ENCODE results near the gene DDX21.

The DDX21 gene

DNA sequence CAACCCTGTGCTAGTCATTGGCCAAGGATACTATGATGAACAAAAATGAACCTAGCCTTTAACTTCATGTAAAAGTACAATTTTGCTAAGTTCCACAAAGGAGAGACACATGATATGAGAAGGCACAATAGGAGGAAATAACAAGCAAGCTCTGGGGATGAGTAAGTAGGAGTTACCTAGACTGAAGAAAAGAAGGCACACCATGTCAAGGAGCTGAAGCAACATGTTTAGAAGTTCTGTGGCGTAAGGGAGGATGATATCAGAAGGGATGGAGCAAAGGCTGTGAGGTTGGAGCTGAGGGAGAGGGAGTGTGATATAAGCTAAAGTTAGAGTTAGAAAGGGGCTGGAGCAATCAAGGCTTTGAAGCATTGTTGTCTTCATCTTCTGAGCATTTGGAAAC lies 58.2 kb downstream of the DDX21 start:
- Histone ChIP-seq H3K4me3 (ENCODE audit: control insufficient read depth in 1 of 7, extremely low read depth in 1 of 7, insufficient read depth in 4 of 7, low read depth in 2 of 7, low read length in 6 of 7) (no peak overlapping the region), H3K27me3 (replicated peaks in 2 of 5; ENCODE audit: control insufficient read depth in 4 of 5, insufficient read depth in 5 of 5, low read length in 4 of 5) (no peaks in the 10 kb centered on the region), H3K4me1 (ENCODE audit: control extremely low read depth in 1 of 4, control insufficient read depth in 4 of 4, insufficient read depth in 4 of 4, low read length in 3 of 4) (peaks cover 0 to 3% (median 0%) of the 10 kb centered on the region in 4 experiments), H3K36me3 (ENCODE audit: control insufficient read depth in 4 of 4, insufficient read depth in 4 of 4, low read length in 3 of 4) (peaks cover 22 to 58% (median 34%) of the 10 kb centered on the region in 4 experiments), H3K9me3 (ENCODE audit: control extremely low read depth in 1 of 5, control insufficient read depth in 4 of 5, insufficient read depth in 2 of 5, low read depth in 1 of 5, low read length in 4 of 5) (no peaks in the 10 kb centered on the region), H3K27ac (ENCODE audit: insufficient read depth in 1 of 2, low read depth in 1 of 2, low read length in 2 of 2, poor library complexity in 1 of 2, severe bottlenecking in 2 of 2) (no peak overlapping the region)
- CTCF ChIA-PET, result interaction anchor here (3.6 to 4.4 kb wide), 2 partner anchors 9 to 79 kb away, joined by 14 to 22 read pairs; no protein-coding TSS in a partner anchor
- no peak for DNase-seq
- POLR2A ChIA-PET, result no interaction called here
- 100% methylated on average over 1 of the region's 1 CpG for WGBS (ENCODE audit: insufficient coverage)

DNA sequence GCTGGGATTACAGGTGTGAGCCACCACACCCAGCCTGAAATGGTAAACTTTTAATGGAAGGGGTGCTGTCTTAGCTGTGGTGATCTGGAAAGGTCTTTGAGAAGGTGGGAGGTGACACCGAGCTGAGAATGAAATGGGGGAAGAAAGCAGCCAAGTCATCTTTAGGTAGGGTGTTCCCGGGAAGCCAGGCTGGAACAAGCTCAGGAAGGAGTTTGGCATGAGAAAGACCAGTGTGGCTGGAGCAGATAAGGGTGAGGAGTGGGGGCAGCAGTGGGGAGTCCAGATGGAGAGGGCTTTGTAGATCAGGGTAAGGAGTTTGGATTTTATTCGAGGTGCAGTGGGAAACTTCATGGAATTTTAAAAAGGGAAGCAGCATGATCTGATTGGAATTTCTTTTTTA lies 62.6 kb downstream of the DDX21 start:
- Histone ChIP-seq H3K9me3 (ENCODE audit: control extremely low read depth in 1 of 5, control insufficient read depth in 4 of 5, insufficient read depth in 2 of 5, low read depth in 1 of 5, low read length in 4 of 5) (no peaks in the 10 kb centered on the region), H3K4me1 (ENCODE audit: control extremely low read depth in 1 of 4, control insufficient read depth in 4 of 4, insufficient read depth in 4 of 4, low read length in 3 of 4) (no peaks in the 10 kb centered on the region), H3K27me3 (replicated peaks in 2 of 5; ENCODE audit: control insufficient read depth in 4 of 5, insufficient read depth in 5 of 5, low read length in 4 of 5) (no peaks in the 10 kb centered on the region), H3K27ac (ENCODE audit: insufficient read depth in 1 of 2, low read depth in 1 of 2, low read length in 2 of 2, poor library complexity in 1 of 2, severe bottlenecking in 2 of 2) (no peak overlapping the region), H3K4me3 (ENCODE audit: control insufficient read depth in 1 of 7, extremely low read depth in 1 of 7, insufficient read depth in 4 of 7, low read depth in 2 of 7, low read length in 6 of 7) (no peak overlapping the region), H3K36me3 (ENCODE audit: control insufficient read depth in 4 of 4, insufficient read depth in 4 of 4, low read length in 3 of 4) (peaks cover 11 to 31% (median 19%) of the 10 kb centered on the region in 4 experiments)
- POLR2A ChIA-PET, result no interaction called here
- WGBS (ENCODE audit: insufficient coverage), result 71% methylated on average over 2 of the region's 3 CpGs
- CTCF ChIA-PET, result no interaction called here
- no peak for DNase-seq

- Histone ChIP-seq H3K9me3 (ENCODE audit: control extremely low read depth in 1 of 5, control insufficient read depth in 4 of 5, insufficient read depth in 2 of 5, low read depth in 1 of 5, low read length in 4 of 5) (no peaks in the 10 kb centered on the region), H3K4me1 (ENCODE audit: control extremely low read depth in 1 of 4, control insufficient read depth in 4 of 4, insufficient read depth in 4 of 4, low read length in 3 of 4) (peaks cover 2 to 3% (median 3%) of the 10 kb centered on the region in 4 experiments), H3K27ac (ENCODE audit: insufficient read depth in 1 of 2, low read depth in 1 of 2, low read length in 2 of 2, poor library complexity in 1 of 2, severe bottlenecking in 2 of 2) (no peak overlapping the region), H3K27me3 (replicated peaks in 2 of 5; ENCODE audit: control insufficient read depth in 4 of 5, insufficient read depth in 5 of 5, low read length in 4 of 5) (no peaks in the 10 kb centered on the region), H3K36me3 (ENCODE audit: control insufficient read depth in 4 of 4, insufficient read depth in 4 of 4, low read length in 3 of 4) (peaks cover 0 to 3% (median 3%) of the 10 kb centered on the region in 4 experiments), H3K4me3 (ENCODE audit: control insufficient read depth in 1 of 7, extremely low read depth in 1 of 7, insufficient read depth in 4 of 7, low read depth in 2 of 7, low read length in 6 of 7) (no peak overlapping the region)
- CTCF ChIA-PET, result no interaction called here
- POLR2A ChIA-PET, result no interaction called here
- WGBS (ENCODE audit: insufficient coverage), result 98% methylated on average over 16 of the region's 19 CpGs
- DNase-seq, result no peak
Measured at GRCh38 chr10:69022611-69023010, 66.6 kb downstream of the DDX21 start.

GRCh38 chr10:69025370-69025896 lies 69.5 kb downstream of the DDX21 start:
- Histone ChIP-seq H3K9me3 (ENCODE audit: control extremely low read depth in 1 of 5, control insufficient read depth in 4 of 5, insufficient read depth in 2 of 5, low read depth in 1 of 5, low read length in 4 of 5) (peaks cover 0 to 5% (median 0%) of the 10 kb centered on the region in 5 experiments), H3K27ac (ENCODE audit: insufficient read depth in 1 of 2, low read depth in 1 of 2, low read length in 2 of 2, poor library complexity in 1 of 2, severe bottlenecking in 2 of 2) (no peak overlapping the region), H3K4me3 (ENCODE audit: control insufficient read depth in 1 of 7, extremely low read depth in 1 of 7, insufficient read depth in 4 of 7, low read depth in 2 of 7, low read length in 6 of 7) (no peak overlapping the region), H3K4me1 (ENCODE audit: control extremely low read depth in 1 of 4, control insufficient read depth in 4 of 4, insufficient read depth in 4 of 4, low read length in 3 of 4) (peaks cover 2 to 6% (median 4%) of the 10 kb centered on the region in 4 experiments), H3K27me3 (replicated peaks in 2 of 5; ENCODE audit: control insufficient read depth in 4 of 5, insufficient read depth in 5 of 5, low read length in 4 of 5) (no peaks in the 10 kb centered on the region), H3K36me3 (ENCODE audit: control insufficient read depth in 4 of 4, insufficient read depth in 4 of 4, low read length in 3 of 4) (no peaks in the 10 kb centered on the region)
- DNase-seq, result no peak
- POLR2A ChIA-PET, result no interaction called here
- 100% methylated on average over 1 of the region's 4 CpGs for WGBS (ENCODE audit: insufficient coverage)
- CTCF ChIA-PET, result no interaction called here

DNA sequence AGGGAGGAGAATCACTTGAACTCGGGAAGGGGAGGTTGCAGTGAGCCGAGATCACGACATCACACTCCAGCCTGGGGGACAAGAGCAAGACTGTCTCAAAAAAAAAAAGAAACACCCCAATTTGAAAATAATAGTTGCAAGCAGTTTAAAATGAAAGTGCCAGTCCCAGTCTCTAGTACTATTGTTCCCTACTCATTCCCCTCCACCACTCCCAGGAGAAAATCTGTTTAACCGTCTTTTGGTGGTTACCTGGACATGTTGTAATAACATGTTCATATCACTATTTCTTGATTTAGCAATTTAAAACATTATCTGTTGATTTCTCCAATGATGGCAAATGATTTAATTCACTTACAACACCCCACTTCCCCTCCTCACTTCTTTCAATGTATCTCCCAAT lies 77.3 kb downstream of the DDX21 start:
- CTCF ChIA-PET, result no interaction called here
- Histone ChIP-seq H3K36me3 (ENCODE audit: control insufficient read depth in 4 of 4, insufficient read depth in 4 of 4, low read length in 3 of 4) (no peaks in the 10 kb centered on the region), H3K4me3 (ENCODE audit: control insufficient read depth in 1 of 7, extremely low read depth in 1 of 7, insufficient read depth in 4 of 7, low read depth in 2 of 7, low read length in 6 of 7) (no peak overlapping the region), H3K9me3 (ENCODE audit: control extremely low read depth in 1 of 5, control insufficient read depth in 4 of 5, insufficient read depth in 2 of 5, low read depth in 1 of 5, low read length in 4 of 5) (peaks cover 0 to 5% (median 0%) of the 10 kb centered on the region in 5 experiments), H3K27me3 (replicated peaks in 2 of 5; ENCODE audit: control insufficient read depth in 4 of 5, insufficient read depth in 5 of 5, low read length in 4 of 5) (no peaks in the 10 kb centered on the region), H3K4me1 (ENCODE audit: control extremely low read depth in 1 of 4, control insufficient read depth in 4 of 4, insufficient read depth in 4 of 4, low read length in 3 of 4) (no peaks in the 10 kb centered on the region), H3K27ac (ENCODE audit: insufficient read depth in 1 of 2, low read depth in 1 of 2, low read length in 2 of 2, poor library complexity in 1 of 2, severe bottlenecking in 2 of 2) (no peak overlapping the region)
- 100% methylated on average over 3 of the region's 4 CpGs for WGBS (ENCODE audit: insufficient coverage)
- no peak for DNase-seq
- POLR2A ChIA-PET, result no interaction called here

Measured in common myeloid progenitor, CD34-positive (primary cell).